SHP77 (cell line): ENCODE measurements around the gene TEX261.

Source experiments
- DNase-seq, 2 experiments: peaks; one replicate each; lab custom pipeline; 2025; lab: John Stamatoyannopoulos, UW

The TEX261 gene

GRCh38 chr2:70959271-70959761 lies 35.4 kb downstream of the TEX261 start:
- DNase-seq: no peak

GRCh38 chr2:70958759-70959158 lies 35.9 kb downstream of the TEX261 start:
- DNase-seq: no peak

GRCh38 chr2:70957798-70958197 lies 36.9 kb downstream of the TEX261 start:
- DNase-seq: no peak

- DNase-seq: no peak
Observed at GRCh38 chr2:70956141-70956540, 38.5 kb downstream of the TEX261 start.

- no peak for DNase-seq
Observed at GRCh38 chr2:70954886-70955285, 39.8 kb downstream of the TEX261 start.

- DNase-seq: no peak
Observed at GRCh38 chr2:70949086-70949485, 45.6 kb downstream of the TEX261 start.

DNA sequence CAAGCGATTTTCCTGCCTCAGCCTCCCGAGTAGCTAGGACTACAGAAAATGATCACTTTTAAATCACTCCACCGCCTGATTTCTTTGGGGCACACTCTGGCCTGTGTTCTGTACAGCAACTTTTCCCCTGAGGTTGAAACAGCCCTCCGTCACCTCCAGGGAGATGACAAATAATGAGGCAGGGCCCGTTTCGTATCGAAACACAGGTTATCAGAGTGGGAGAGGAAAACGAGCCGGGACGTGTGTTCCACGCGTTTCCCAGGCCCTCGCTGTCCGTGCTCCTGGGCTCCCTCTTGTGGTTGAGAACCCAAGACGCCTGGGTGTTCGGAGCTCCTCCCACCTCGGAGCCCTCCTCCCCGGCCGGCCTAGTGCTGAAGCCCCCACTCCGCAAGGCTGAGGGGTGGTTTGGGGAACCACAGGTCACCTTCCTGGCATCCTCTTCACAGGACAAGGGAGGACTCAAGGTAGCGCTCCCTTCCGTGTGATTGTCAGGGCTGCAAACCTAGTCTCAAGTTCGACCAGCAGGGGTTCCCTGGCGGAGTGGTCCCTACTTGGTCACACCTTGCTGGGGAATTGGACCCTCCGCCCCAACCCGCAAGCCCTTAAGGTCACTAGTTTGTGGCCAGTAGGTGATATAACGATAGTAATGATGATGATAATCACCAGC lies 46.2 kb downstream of the TEX261 start:
- DNase-seq: peak; percentile 53 to 57

DNA sequence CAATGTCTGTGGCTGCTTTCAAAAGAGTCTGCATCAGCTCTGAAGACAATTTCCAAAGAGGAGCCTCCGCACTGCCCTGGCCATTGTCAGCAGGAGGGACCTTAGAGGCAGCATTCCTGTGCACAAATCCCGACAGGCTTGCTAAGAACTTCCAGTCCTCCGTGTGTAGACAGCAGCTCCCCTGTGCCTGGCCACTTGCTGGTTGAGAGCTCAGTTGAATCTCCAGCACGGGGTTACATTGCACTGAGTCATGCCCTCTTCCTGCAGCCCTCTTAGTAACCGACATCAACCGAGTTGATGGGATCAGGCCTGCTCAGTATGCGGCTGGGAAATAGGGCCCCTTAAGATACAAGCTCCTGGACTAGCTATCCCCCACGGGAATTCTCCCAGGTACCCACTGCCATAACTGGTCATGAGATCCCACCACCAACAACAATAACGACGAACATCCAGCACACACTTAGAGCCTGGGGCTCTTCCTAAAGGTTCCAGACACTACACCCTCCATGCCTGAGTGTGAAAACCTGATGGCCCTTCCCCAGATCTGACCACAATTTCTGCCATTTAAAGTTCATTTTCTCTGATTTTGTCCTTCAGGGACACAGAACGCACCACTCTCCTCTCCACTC lies 47.0 kb downstream of the TEX261 start:
- DNase-seq: peak in 1 of 2 experiments; percentile 11

GRCh38 chr2:70946832-70947442 lies 47.7 kb downstream of the TEX261 start:
- peak; percentile 47 to 49 for DNase-seq

GRCh38 chr2:70944111-70944690 lies 50.5 kb downstream of the TEX261 start:
- DNase-seq: no peak

GRCh38 chr2:70943205-70943871 lies 51.3 kb downstream of the TEX261 start:
- DNase-seq: no peak

GRCh38 chr2:70942396-70943204 lies 52.1 kb downstream of the TEX261 start:
- no peak for DNase-seq

GRCh38 chr2:70941701-70942100 lies 53.0 kb downstream of the TEX261 start:
- DNase-seq: no peak

- DNase-seq: no peak
Observed at GRCh38 chr2:70941186-70941585, 53.5 kb downstream of the TEX261 start.

GRCh38 chr2:70939839-70940580 lies 54.7 kb downstream of the TEX261 start:
- no peak for DNase-seq

DNA sequence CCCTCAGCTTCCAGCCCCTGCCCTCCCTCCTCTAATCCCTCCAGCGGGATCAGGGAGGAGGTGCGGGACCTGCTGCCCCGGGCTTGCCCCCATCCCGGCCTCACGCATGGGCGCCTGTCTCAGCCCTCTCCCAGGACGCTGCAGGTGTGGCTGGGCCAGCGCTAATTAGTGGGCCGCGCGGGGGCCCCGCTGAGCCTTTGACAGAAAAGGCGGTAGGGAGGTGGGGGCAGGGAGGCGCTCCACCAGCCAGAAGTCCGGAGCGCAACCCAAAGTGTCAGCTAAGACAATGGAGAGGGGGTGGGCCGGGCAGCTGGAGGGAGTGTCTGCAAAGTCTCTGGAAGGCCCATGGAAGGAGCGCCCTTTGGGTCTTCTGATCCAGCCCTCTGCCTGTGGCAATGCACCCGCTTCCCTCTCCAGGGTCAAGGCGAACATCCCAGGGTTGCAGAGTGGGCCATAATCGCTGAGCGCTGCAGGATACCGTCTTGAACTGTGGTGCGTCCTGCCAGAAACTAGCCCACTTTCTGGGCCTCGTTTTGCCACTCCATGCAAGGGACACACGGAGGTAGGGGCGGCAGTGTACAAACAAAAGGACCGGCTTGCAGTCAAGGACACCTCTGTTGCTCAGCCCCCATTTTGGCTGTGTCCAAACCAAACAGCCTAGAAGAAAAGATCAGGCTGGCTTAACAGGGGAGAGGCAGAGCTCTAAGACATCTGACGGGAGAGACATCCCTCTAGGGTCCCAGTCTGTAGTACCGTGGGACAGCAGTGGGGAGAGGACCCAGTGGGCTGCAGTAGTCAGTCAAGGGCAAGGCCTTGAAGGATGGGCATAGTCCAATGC lies 55.5 kb downstream of the TEX261 start:
- DNase-seq: no peak

DNA sequence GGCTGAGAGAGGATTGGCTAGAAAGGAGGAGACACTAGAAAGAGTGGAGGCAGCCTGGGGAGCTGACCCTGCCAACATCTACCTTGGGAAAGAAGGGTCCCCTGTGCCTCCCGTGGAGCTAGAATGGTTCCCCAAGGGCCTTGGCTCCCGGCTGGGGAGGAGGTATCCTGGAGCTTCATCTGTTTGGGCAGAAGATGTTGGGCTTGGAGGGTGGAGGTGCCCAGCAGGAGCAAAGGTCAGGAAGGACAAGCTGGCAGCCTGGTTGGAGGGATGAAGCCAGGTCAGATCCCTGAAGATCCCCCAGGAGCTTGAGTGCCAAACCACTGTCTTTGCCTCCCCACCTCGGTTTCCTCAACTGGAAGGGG lies 56.1 kb downstream of the TEX261 start:
- DNase-seq: no peak

- no peak for DNase-seq
Observed at GRCh38 chr2:70937866-70938585, 56.6 kb downstream of the TEX261 start.
